EL (cell line): ENCODE measurements around the gene LDLRAD3.
"Not testable (repeated sequence)": the region's sequence is repeated elsewhere in the genome, so short reads cannot be mapped to it uniquely, and the experiment has no call there.

Experiments
- DNase-seq: peaks from one replicate; pipeline ENCODE4 v3.0.0-alpha.2; 2016

LDLRAD3 gene

GRCh38 chr11:35943713-35944502, at the start of gene LDLRAD3:
LDLRAD3 (plus strand) TSS chr11:35944062; CDS start chr11:35944099, 37 bp downstream.
- DNase-seq, result peak; percentile 86

- DNase-seq, result no peak
Measured at GRCh38 chr11:35897019-35897418, 46.8 kb upstream of the LDLRAD3 start.

- no peak for DNase-seq
Measured at GRCh38 chr11:35902961-35903360, 40.9 kb upstream of the LDLRAD3 start.

GRCh38 chr11:35905646-35906276, 38.1 kb upstream of the LDLRAD3 start:
- DNase-seq, result no peak

- DNase-seq, result no peak
Measured at GRCh38 chr11:35906277-35906661, 37.6 kb upstream of the LDLRAD3 start.

GRCh38 chr11:35906681-35907080, 37.2 kb upstream of the LDLRAD3 start:
- DNase-seq, result no peak

- peak; percentile 55 for DNase-seq
Measured at GRCh38 chr11:35907648-35908431, 36.0 kb upstream of the LDLRAD3 start.

GRCh38 chr11:35908432-35908771, 35.5 kb upstream of the LDLRAD3 start:
- not testable (repeated sequence) for DNase-seq

GRCh38 chr11:35909511-35910265, 34.2 kb upstream of the LDLRAD3 start:
- no peak for DNase-seq

GRCh38 chr11:35911013-35911412, 32.8 kb upstream of the LDLRAD3 start:
- no peak for DNase-seq

- DNase-seq, result no peak
Measured at GRCh38 chr11:35911616-35912165, 32.2 kb upstream of the LDLRAD3 start.

GRCh38 chr11:35912436-35912835, 31.4 kb upstream of the LDLRAD3 start:
- not testable (repeated sequence) for DNase-seq

- no peak for DNase-seq
Measured at GRCh38 chr11:35912883-35913624, 30.8 kb upstream of the LDLRAD3 start.

GRCh38 chr11:35914816-35915215, 29.0 kb upstream of the LDLRAD3 start:
- no peak for DNase-seq

- no peak for DNase-seq
Measured at GRCh38 chr11:35916270-35916669, 27.6 kb upstream of the LDLRAD3 start.

GRCh38 chr11:35917676-35918075, 26.2 kb upstream of the LDLRAD3 start:
- DNase-seq, result no peak

GRCh38 chr11:35918716-35919115, 25.1 kb upstream of the LDLRAD3 start:
- DNase-seq, result no peak

GRCh38 chr11:35919244-35919643, 24.6 kb upstream of the LDLRAD3 start:
- no peak for DNase-seq

GRCh38 chr11:35923452-35923851, 20.4 kb upstream of the LDLRAD3 start:
- no peak for DNase-seq

GRCh38 chr11:35924811-35925210, 19.1 kb upstream of the LDLRAD3 start:
- DNase-seq, result no peak

- no peak for DNase-seq
Measured at GRCh38 chr11:35927104-35927503, 16.8 kb upstream of the LDLRAD3 start.

GRCh38 chr11:35927682-35928081, 16.2 kb upstream of the LDLRAD3 start:
- DNase-seq, result no peak
